Caco-2 (cell line): Measurements from ENCODE around the gene CPNE6. TPM values are rescaled to one million over a fixed set of nuclear protein-coding genes. Genes with fewer than 3 reads are reported as not detected.

ENCODE experiments used
- BruUV-seq: library from RNA; stranded (reverse); fragments of 400-500 nt; replicated peaks from 2 replicates; lab custom pipeline; 2021; lab: Mats Ljungman, UMichigan
- CTCF ChIA-PET: fragments of 300-600 bp; sonication (Branson Sonifier 250); formaldehyde crosslinking; loops from one replicate; lab custom pipeline; 2022; ENCODE audit warnings: antibody characterized with exemption; lab: Charles Lee
- POLR2A ChIA-PET: fragments of 300-600 bp; sonication (Branson Sonifier 250); formaldehyde crosslinking; loops from one replicate; lab custom pipeline; 2022; ENCODE audit warnings: antibody characterized with exemption; lab: Charles Lee
- DNase-seq, 2 experiments: peaks; one replicate each; pipeline versions ENCODE4 v3.0.0 to v3.0.0-alpha.2; 2020 to 2022
- H3K27me3 ChIP-seq: replicated peaks from 2 replicates; pipeline ENCODE4 v1.6.0; 2011; ENCODE audit warnings: low read length; ENCODE audit not compliant: control insufficient read depth, insufficient read depth
- H3K36me3 ChIP-seq: 2 replicates; pipeline ENCODE4 v1.5.1; 2011; ENCODE audit warnings: low read length; ENCODE audit not compliant: control insufficient read depth, insufficient read depth
- H3K4me1 ChIP-seq: fragments of 250-450 bp; sonication (Bioruptor Pico); 2 replicates; pipeline ENCODE4 v1.5.1; 2020; ENCODE audit warnings: mild to moderate bottlenecking
- H3K4me3 ChIP-seq: 2 replicates; pipeline ENCODE4 v1.5.1; 2011; ENCODE audit warnings: low read depth, mild to moderate bottlenecking, control low read depth, low read length
- H3K9me3 ChIP-seq: fragments of 250-450 bp; sonication (Bioruptor Pico); 2 replicates; pipeline ENCODE4 v1.5.1; 2020; ENCODE audit warnings: mild to moderate bottlenecking, moderate library complexity
- H3K27ac Mint-ChIP-seq: one replicate; pipeline ENCODE4 v1.8.0; 2022; ENCODE audit warnings: mixed read lengths; ENCODE audit not compliant: unreplicated experiment
- H3K27me3 Mint-ChIP-seq: one replicate; pipeline ENCODE4 v1.8.0; 2022; ENCODE audit warnings: mixed read lengths; ENCODE audit not compliant: insufficient read depth, unreplicated experiment
- H3K36me3 Mint-ChIP-seq: one replicate; pipeline ENCODE4 v1.8.0; 2022; ENCODE audit warnings: mild to moderate bottlenecking, mixed read lengths; ENCODE audit not compliant: insufficient read depth, unreplicated experiment
- H3K4me1 Mint-ChIP-seq: one replicate; pipeline ENCODE4 v1.8.0; 2022; ENCODE audit warnings: low read depth, mixed read lengths; ENCODE audit not compliant: unreplicated experiment
- H3K4me3 Mint-ChIP-seq: one replicate; pipeline ENCODE4 v1.8.0; 2022; ENCODE audit warnings: mild to moderate bottlenecking, moderate library complexity, mixed read lengths; ENCODE audit not compliant: unreplicated experiment
- H3K9me3 Mint-ChIP-seq: one replicate; pipeline ENCODE4 v1.8.0; 2022; ENCODE audit warnings: mixed read lengths; ENCODE audit not compliant: unreplicated experiment
- intact Hi-C: fragments of 100-400 bp; cut with micrococcal nuclease; formaldehyde crosslinking; loops from one replicate; pipeline ENCODE4 v1.10.0; 2022; ENCODE audit not compliant: unreplicated experiment
- total RNA-seq: library from RNA; stranded (reverse); gene quantifications from 2 replicates; pipeline ENCODE4 v1.2.3, GENCODE V29; 2022
- TF ChIP-seq, protein P1 (sequence below), 2 experiments: fragments of 200-600 bp in 1 of 2; IDR thresholded peaks; 1 replicate in 1 of 2; 2 replicates in 1 of 2; pipeline versions ENCODE4 v1.5.1 to v1.8.0; 2011 to 2022; ENCODE audit warnings: antibody characterized with exemption in 1 of 2, control low read depth in 1 of 2, inconsistent platforms in 1 of 2, low read depth in 1 of 2, low read length in 1 of 2, mild to moderate bottlenecking in 1 of 2, moderate library complexity in 1 of 2; ENCODE audit not compliant: insufficient read depth in 1 of 2, severe bottlenecking in 1 of 2, unreplicated experiment in 1 of 2

The CPNE6 gene
- total RNA-seq, 1 experiment from 2014 or later = not detected

DNA sequence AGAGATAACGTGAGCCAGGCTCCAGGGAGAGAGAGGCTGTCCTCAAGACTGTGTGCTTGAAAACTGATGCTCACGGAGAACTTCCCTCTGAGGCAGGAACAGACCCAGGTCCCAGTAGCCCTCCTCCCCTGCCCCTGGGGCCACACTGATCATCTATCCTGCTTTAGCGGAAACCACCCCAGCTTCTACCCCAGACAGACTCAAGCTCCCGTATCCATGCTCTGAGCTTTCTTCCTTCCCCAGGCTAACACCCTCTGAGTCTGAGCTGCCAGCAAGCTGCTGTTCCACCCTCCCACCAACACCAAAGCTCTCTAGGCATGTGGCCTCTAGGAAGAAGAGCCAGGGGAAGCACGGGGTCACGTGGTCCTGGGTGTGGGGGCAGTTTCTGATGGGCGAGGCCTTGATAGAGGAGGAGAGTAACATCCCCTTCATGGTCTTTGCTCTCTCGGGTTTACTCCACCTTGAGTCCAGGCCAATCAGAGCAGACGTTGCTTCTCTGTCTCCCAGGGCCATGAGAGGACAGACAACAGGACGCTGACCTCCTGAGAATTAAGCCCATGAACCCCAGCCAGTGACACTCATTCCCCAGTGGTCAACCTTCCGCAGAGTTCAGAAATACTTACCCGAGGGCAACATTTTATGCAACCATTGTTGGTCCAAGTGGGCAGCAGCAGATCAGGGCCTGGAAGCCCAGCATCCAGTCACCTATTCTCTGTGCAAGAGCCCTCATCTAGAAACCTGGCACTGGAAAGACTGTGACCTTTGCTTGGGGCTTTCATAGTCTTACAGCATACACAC lies 24.1 kb downstream of the CPNE6 start:
- no peaks in the 10 kb centered on the region for H3K27me3 ChIP-seq
- Mint-ChIP-seq H3K9me3 (no peaks in the 10 kb centered on the region), H3K27ac (peak overlapping the region; percentile 99), H3K4me1 (peaks cover 24% of the 10 kb centered on the region), H3K36me3 (peaks cover 64% of the 10 kb centered on the region), H3K4me3 (peak overlapping the region; percentile 97), H3K27me3 (no peaks in the 10 kb centered on the region)
- peaks cover 3% of the 10 kb centered on the region for H3K36me3 ChIP-seq
- no peaks in the 10 kb centered on the region for H3K9me3 ChIP-seq
- no TSS peak for BruUV-seq
- ChIA-PET CTCF (interaction anchor here (1.1 to 6.4 kb wide), 4 partner anchors 14 to 52 kb away, joined by 5 to 129 read pairs (median 50); partner anchors contain the start of genes DCAF11, NRL and RNF31), POLR2A (interaction anchor here (1.0 to 3.2 kb wide), 5 partner anchors 13 to 37 kb away, joined by 4 to 72 read pairs (median 13); partner anchors contain the start of genes DCAF11 and NRL)
- H3K4me3 ChIP-seq = peak overlapping the region; percentile 60
- intact Hi-C loops = no loop called here
- peaks cover 21% of the 10 kb centered on the region for H3K4me1 ChIP-seq
- peak; percentile 69 to 84 for DNase-seq
- TF ChIP-seq, protein P1, sequence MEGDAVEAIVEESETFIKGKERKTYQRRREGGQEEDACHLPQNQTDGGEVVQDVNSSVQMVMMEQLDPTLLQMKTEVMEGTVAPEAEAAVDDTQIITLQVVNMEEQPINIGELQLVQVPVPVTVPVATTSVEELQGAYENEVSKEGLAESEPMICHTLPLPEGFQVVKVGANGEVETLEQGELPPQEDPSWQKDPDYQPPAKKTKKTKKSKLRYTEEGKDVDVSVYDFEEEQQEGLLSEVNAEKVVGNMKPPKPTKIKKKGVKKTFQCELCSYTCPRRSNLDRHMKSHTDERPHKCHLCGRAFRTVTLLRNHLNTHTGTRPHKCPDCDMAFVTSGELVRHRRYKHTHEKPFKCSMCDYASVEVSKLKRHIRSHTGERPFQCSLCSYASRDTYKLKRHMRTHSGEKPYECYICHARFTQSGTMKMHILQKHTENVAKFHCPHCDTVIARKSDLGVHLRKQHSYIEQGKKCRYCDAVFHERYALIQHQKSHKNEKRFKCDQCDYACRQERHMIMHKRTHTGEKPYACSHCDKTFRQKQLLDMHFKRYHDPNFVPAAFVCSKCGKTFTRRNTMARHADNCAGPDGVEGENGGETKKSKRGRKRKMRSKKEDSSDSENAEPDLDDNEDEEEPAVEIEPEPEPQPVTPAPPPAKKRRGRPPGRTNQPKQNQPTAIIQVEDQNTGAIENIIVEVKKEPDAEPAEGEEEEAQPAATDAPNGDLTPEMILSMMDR (IDR thresholded peaks at IDR 0.05; ENCODE audit: insufficient read depth in 1 of 2, low read depth in 1 of 2, low read length in 1 of 2, severe bottlenecking in 1 of 2, unreplicated experiment in 1 of 2) = no peak

- Histone ChIP-seq H3K36me3 (peaks cover 3% of the 10 kb centered on the region), H3K4me3 (no peak overlapping the region), H3K4me1 (peaks cover 21% of the 10 kb centered on the region), H3K9me3 (no peaks in the 10 kb centered on the region), H3K27me3 (no peaks in the 10 kb centered on the region)
- H3K36me3 Mint-ChIP-seq = peaks cover 68% of the 10 kb centered on the region
- CTCF ChIA-PET = interaction anchor here (0.9 kb wide), 1 partner anchor 12 kb away, joined by 5 read pairs; no protein-coding TSS in a partner anchor
- no TSS peak for BruUV-seq
- POLR2A ChIA-PET = interaction anchor here (0.7 kb wide), 1 partner anchor 17 kb away, joined by 5 read pairs; no protein-coding TSS in a partner anchor
- TF ChIP-seq, protein P1 (IDR thresholded peaks at IDR 0.05; ENCODE audit: insufficient read depth in 1 of 2, low read depth in 1 of 2, low read length in 1 of 2, severe bottlenecking in 1 of 2, unreplicated experiment in 1 of 2) = no peak
- intact Hi-C loops = no loop called here
- no peaks in the 10 kb centered on the region for H3K27me3 Mint-ChIP-seq
- no peak for DNase-seq
- H3K4me3 Mint-ChIP-seq = peak overlapping the region; percentile 62
- no peaks in the 10 kb centered on the region for H3K9me3 Mint-ChIP-seq
- H3K27ac Mint-ChIP-seq = peak overlapping the region; percentile 30
- peaks cover 24% of the 10 kb centered on the region for H3K4me1 Mint-ChIP-seq
These were observed 25.3 kb downstream of the CPNE6 start for GRCh38 chr14:24096545-24097181.

DNA sequence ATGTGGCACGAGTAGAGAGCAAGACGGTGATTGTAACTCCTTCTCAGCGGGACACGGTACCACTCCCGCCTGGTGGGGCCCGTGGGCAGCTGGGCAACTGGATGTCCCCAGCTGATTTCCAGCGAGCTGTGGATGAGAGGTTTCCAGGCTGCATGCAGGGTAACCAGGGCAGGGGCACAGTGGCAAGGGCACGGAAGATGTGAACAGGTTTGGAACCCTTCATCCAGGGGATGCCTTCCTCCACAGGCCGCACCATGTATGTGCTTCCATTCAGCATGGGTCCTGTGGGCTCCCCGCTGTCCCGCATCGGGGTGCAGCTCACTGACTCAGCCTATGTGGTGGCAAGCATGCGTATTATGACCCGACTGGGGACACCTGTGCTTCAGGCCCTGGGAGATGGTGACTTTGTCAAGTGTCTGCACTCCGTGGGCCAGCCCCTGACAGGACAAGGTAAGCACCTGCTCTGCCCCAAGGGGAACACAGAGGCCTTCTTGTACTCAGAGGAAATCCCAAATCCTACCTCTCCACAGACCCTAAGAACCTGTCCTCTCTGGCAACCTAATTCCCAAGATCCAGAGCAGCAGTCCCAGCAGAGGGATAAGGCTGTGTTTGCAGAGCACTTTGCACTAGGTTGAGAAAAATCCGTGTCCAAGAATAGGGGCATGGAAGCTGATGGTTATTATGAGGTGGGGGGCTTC lies 27.0 kb downstream of the CPNE6 start:
- Histone ChIP-seq H3K9me3 (no peaks in the 10 kb centered on the region), H3K4me1 (peaks cover 14% of the 10 kb centered on the region), H3K36me3 (peaks cover 3% of the 10 kb centered on the region), H3K27me3 (no peaks in the 10 kb centered on the region), H3K4me3 (no peak overlapping the region)
- peaks cover 11% of the 10 kb centered on the region for H3K4me1 Mint-ChIP-seq
- CTCF ChIA-PET = no interaction called here
- DNase-seq = no peak
- no peaks in the 10 kb centered on the region for H3K9me3 Mint-ChIP-seq
- H3K4me3 Mint-ChIP-seq = no peak overlapping the region
- no peaks in the 10 kb centered on the region for H3K27me3 Mint-ChIP-seq
- intact Hi-C loops = no loop called here
- no peak overlapping the region for H3K27ac Mint-ChIP-seq
- BruUV-seq = no TSS peak
- POLR2A ChIA-PET = no interaction called here
- TF ChIP-seq, protein P1 (IDR thresholded peaks at IDR 0.05; ENCODE audit: insufficient read depth in 1 of 2, low read depth in 1 of 2, low read length in 1 of 2, severe bottlenecking in 1 of 2, unreplicated experiment in 1 of 2) = no peak
- peaks cover 74% of the 10 kb centered on the region for H3K36me3 Mint-ChIP-seq
